Esophagus muscularis mucosa (tissue), 4 donors: Measurements from ENCODE around the gene ALDH1L2. TPM values are rescaled to one million over a fixed set of nuclear protein-coding genes. Genes with fewer than 3 reads are reported as not detected.
"Not testable (repeated sequence)": the region's sequence is repeated elsewhere in the genome, so short reads cannot be mapped to it uniquely, and the experiment has no call there.

Experiments used
- DNase-seq: peaks from one replicate; pipeline ENCODE4 v3.0.0-alpha.2; 2017; ENCODE audit errors: extremely low spot score
- H3K27ac ChIP-seq, 4 donors: fragments of 200-600 bp; sonication (generic); replicated peaks in 1 of 4; 1 replicate in 3 of 4; 2 replicates in 1 of 4; pipeline ENCODE4 v1.5.1; 2016 to 2019; ENCODE audit warnings: mild to moderate bottlenecking in 1 of 4
- H3K27me3 ChIP-seq, 4 donors: fragments of 200-600 bp; sonication (generic); one replicate each; pipeline versions ENCODE4 v1.5.1 to v1.6.0; 2016 to 2019
- H3K36me3 ChIP-seq, 4 donors: fragments of 200-600 bp; sonication (generic); one replicate each; pipeline ENCODE4 v1.5.1; 2016 to 2019
- H3K4me1 ChIP-seq, 4 donors: fragments of 200-600 bp; sonication (generic); one replicate each; pipeline ENCODE4 v1.5.1; 2016 to 2019
- H3K4me3 ChIP-seq, 4 donors: fragments of 200-600 bp; sonication (generic); 1 replicate in 2 of 4; 2 replicates in 2 of 4; pipeline ENCODE4 v1.5.1; 2016 to 2019; ENCODE audit warnings: mild to moderate bottlenecking in 4 of 4, moderate library complexity in 1 of 4
- H3K9me3 ChIP-seq, 4 donors: fragments of 200-600 bp; sonication (generic); 1 replicate in 3 of 4; 2 replicates in 1 of 4; pipeline ENCODE4 v1.5.1; 2016 to 2019
- CTCF ChIP-seq, 3 experiments: fragments of 200-600 bp in 2 of 3; fragments of 450-650 bp in 1 of 3; sonication (generic) in 2 of 3; IDR thresholded peaks; one replicate each; pipeline ENCODE4 v1.5.1; 2017 to 2019; ENCODE audit warnings: antibody characterized with exemption in 3 of 3, mild to moderate bottlenecking in 2 of 3, moderate library complexity in 1 of 3
- EP300 ChIP-seq: sonication (generic); formaldehyde crosslinking; IDR thresholded peaks from one replicate; pipeline ENCODE4 v1.6.1; 2017; ENCODE audit warnings: antibody characterized with exemption
- POLR2A ChIP-seq: fragments of 450-650 bp; IDR thresholded peaks from one replicate; pipeline ENCODE4 v1.6.1; 2017; ENCODE audit warnings: antibody characterized with exemption, moderate library complexity, mild to moderate bottlenecking, low read depth
- POLR2AphosphoS5 ChIP-seq, 2 donors: sonication (generic); formaldehyde crosslinking; IDR thresholded peaks; one replicate each; pipeline ENCODE4 v1.6.1; 2017; ENCODE audit warnings: antibody characterized with exemption in 2 of 2
- WGBS: methylation state at CpG from one replicate; pipeline ENCODE4 v1.1.5; 2018; 5-methylcytosine and 5-hydroxymethylcytosine counted together
- intact Hi-C: fragments of 100-400 bp; cut with DNase I; formaldehyde crosslinking; loops from one replicate; pipeline ENCODE4 v1.15.1; 2023
- total RNA-seq, 4 donors: library from RNA; depleted of rRNA; stranded (reverse); fragments of >200 nt; gene quantifications; one replicate each; pipeline versions ENCODE4 v1.1.0 to v1.2.1, GENCODE V29; 2016

ALDH1L2 gene
- total RNA-seq, 4 donors from 2014 or later, result 2.3 to 10.4 (median 5.2) TPM

DNA sequence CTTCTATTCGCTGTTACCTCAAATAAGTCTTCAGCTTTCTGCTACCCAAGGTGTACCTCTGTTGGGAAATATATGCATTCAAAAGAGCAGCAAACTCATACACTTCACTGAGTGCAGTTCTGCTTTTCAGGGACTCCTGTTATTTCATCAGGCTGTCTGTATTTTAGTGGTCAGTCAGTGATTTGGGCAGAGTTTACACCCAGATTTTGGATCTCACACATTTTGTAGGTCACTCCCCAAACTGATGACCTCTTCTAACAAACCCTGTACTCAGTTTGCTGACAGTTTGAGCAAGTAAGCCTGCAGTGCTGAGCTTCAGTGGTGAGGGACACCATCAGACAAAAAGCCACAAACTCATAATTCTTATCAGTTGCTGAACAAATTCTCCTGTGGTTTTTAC is 15.1 kb upstream of the ALDH1L2 start:
- DNase-seq, result no peak
- no peaks in the 10 kb centered on the region for H3K27me3 ChIP-seq
- H3K27ac ChIP-seq, result no peak overlapping the region
- peaks cover 0 to 13% (median 5%) of the 10 kb centered on the region in 4 donors for H3K9me3 ChIP-seq
- intact Hi-C loops, result no loop called here
- no peaks in the 10 kb centered on the region for H3K36me3 ChIP-seq
- TF ChIP-seq CTCF (IDR thresholded peaks at IDR 0.05) (no peak), POLR2A (no peak), POLR2AphosphoS5 (IDR thresholded peaks at IDR 0.05) (no peak), EP300 (no peak)
- H3K4me3 ChIP-seq, result no peak overlapping the region
- no peaks in the 10 kb centered on the region for H3K4me1 ChIP-seq
- 95% methylated on average over 1 of the region's 1 CpG for WGBS

DNA sequence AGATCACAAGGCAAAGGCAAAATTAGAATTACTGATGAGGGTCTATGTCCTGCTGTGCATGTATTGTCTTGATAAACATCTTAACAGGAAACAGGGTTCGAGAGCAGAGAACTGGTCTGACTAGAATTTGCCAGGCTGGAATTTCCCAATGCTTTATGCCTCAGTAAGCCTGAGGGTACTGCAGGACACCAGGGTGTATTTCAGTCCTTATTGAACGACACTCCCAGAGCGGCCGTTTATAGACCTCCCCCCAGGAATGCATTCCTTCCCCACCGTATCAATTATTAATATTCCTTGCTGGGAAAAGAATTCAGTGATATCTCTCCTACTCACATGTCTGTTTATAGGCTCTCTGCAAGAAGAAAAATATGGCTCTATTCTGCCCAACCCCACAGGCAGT is 11.1 kb upstream of the ALDH1L2 start:
- H3K36me3 ChIP-seq, DNase-seq, H3K27ac ChIP-seq, intact Hi-C loops, H3K4me3 ChIP-seq, H3K4me1 ChIP-seq: not testable (repeated sequence)
- WGBS, result 94% methylated on average over 5 of the region's 5 CpGs
- Histone ChIP-seq H3K27me3 (peaks cover 0 to 14% (median 0%) of the 10 kb centered on the region in 4 donors), H3K9me3 (peaks cover 0 to 13% (median 5%) of the 10 kb centered on the region in 4 donors)

DNA sequence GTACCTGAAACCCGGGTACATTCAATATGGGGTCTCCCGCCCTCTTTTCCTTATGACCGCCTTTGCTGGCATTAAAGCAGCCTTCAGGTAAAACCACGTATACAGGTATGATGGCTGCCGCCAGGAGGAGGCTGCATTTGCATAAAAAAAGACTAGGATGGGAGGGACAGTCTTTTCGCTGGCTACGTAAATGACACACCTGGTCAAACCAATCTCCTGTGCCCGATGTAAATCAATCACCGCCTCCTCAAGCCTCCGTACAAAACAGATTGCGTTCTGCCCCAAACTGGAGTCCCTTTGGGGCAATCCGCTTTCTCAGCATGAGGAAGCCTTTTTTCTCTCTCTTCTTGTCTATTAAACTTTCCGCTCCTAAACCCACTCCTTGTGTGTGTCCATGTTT is 8.1 kb upstream of the ALDH1L2 start:
- no peak for DNase-seq
- peaks cover 0 to 14% (median 0%) of the 10 kb centered on the region in 4 donors for H3K27me3 ChIP-seq
- no peak overlapping the region for H3K4me3 ChIP-seq
- H3K27ac ChIP-seq, result no peak overlapping the region
- no peaks in the 10 kb centered on the region for H3K4me1 ChIP-seq
- H3K36me3 ChIP-seq, result no peaks in the 10 kb centered on the region
- intact Hi-C loops, result no loop called here
- TF ChIP-seq CTCF (IDR thresholded peaks at IDR 0.05) (no peak), POLR2AphosphoS5 (IDR thresholded peaks at IDR 0.05) (no peak), POLR2A (no peak), EP300 (no peak)
- peaks cover 0 to 13% (median 5%) of the 10 kb centered on the region in 4 donors for H3K9me3 ChIP-seq
- 62% methylated on average over 13 of the region's 13 CpGs for WGBS

- peaks cover 0 to 13% (median 5%) of the 10 kb centered on the region in 4 donors for H3K9me3 ChIP-seq
- intact Hi-C loops, result no loop called here
- no peak for DNase-seq
- no peak overlapping the region for H3K4me3 ChIP-seq
- no peaks in the 10 kb centered on the region for H3K4me1 ChIP-seq
- no peak overlapping the region for H3K27ac ChIP-seq
- H3K27me3 ChIP-seq, result peaks cover 0 to 14% (median 0%) of the 10 kb centered on the region in 4 donors
- no peaks in the 10 kb centered on the region for H3K36me3 ChIP-seq
- WGBS, result 63% methylated on average over 4 of the region's 4 CpGs
- TF ChIP-seq EP300 (no peak), POLR2AphosphoS5 (IDR thresholded peaks at IDR 0.05) (no peak), CTCF (IDR thresholded peaks at IDR 0.05) (no peak), POLR2A (no peak)
These were observed 7.4 kb upstream of the ALDH1L2 start for GRCh38 chr12:105091476-105092206.

DNA sequence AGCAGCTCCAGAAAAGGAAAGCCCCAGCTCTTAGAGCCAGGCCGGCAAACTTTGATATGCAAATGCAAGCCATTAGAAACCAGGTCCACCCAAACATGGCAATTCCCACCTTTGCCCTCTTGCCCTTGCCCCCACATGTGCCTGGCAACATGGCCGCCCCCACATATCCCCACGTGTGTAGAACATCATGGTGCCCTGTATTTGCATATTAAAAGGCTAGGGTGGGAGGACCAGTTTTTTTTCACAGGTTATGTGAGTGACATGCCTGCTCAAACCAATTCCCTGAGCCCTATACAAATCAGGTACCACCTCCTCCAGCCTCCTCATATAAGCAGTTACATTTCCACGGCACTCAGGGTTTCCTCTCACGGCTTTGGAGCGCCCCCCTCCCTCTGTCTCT is 6.1 kb upstream of the ALDH1L2 start:
- WGBS, result 78% methylated on average over 6 of the region's 6 CpGs
- Histone ChIP-seq H3K4me3 (no peak overlapping the region), H3K27ac (no peak overlapping the region), H3K9me3 (peaks cover 0 to 10% (median 3%) of the 10 kb centered on the region in 4 donors), H3K4me1 (no peaks in the 10 kb centered on the region), H3K27me3 (peaks cover 0 to 14% (median 0%) of the 10 kb centered on the region in 4 donors), H3K36me3 (no peaks in the 10 kb centered on the region)
- TF ChIP-seq EP300 (no peak), CTCF (IDR thresholded peaks at IDR 0.05) (no peak), POLR2A (no peak), POLR2AphosphoS5 (IDR thresholded peaks at IDR 0.05) (no peak)
- intact Hi-C loops, result no loop called here
- no peak for DNase-seq
